Right lobe of liver (tissue), 6 donors: ENCODE results near the gene C2orf49. TPM values are rescaled to one million over a fixed set of nuclear protein-coding genes. Genes with fewer than 3 reads are reported as not detected.

Experiments used
- ATAC-seq, 4 donors: fragments of 200-7000 bp; cut with Tn5 transposase; one replicate each; pipeline ENCODE4 v1.9.1; 2020; ENCODE audit warnings: mild to moderate bottlenecking in 4 of 4, moderate library complexity in 4 of 4
- DNase-seq, 3 donors: peaks; one replicate each; pipeline ENCODE4 v3.0.0-alpha.2; 2020
- H3K27ac ChIP-seq, 3 donors: fragments of 200-600 bp; one replicate each; pipeline ENCODE4 v1.8.0; 2022
- H3K27me3 ChIP-seq, 2 donors: fragments of 200-600 bp; one replicate each; pipeline ENCODE4 v1.8.0; 2022
- H3K36me3 ChIP-seq, 4 donors: fragments of 200-600 bp; sonication (generic) in 1 of 4; one replicate each; pipeline versions ENCODE4 v1.5.1 to v1.8.0; 2017 to 2022; ENCODE audit warnings: control low read depth in 1 of 4
- H3K4me1 ChIP-seq, 4 donors: fragments of 200-600 bp; sonication (generic) in 1 of 4; one replicate each; pipeline versions ENCODE4 v1.5.1 to v1.8.0; 2017 to 2022; ENCODE audit warnings: control low read depth in 1 of 4
- H3K4me3 ChIP-seq, 3 donors: fragments of 200-600 bp; one replicate each; pipeline ENCODE4 v1.8.0; 2022
- H3K9me3 ChIP-seq, 4 donors: fragments of 200-600 bp; sonication (generic) in 1 of 4; one replicate each; pipeline versions ENCODE4 v1.5.1 to v1.8.0; 2017 to 2022; ENCODE audit warnings: control low read depth in 1 of 4
- POLR2A ChIP-seq: fragments of 450-650 bp; IDR thresholded peaks from one replicate; pipeline ENCODE4 v1.6.1; 2017; ENCODE audit warnings: antibody characterized with exemption, mild to moderate bottlenecking
- WGBS: methylation state at CpG from one replicate; pipeline ENCODE4 v1.1.6; 2018; ENCODE audit warnings: low coverage, low lambda C conversion rate; ENCODE audit not compliant: insufficient coverage; ENCODE audit errors: missing lambda C conversion rate; 5-methylcytosine and 5-hydroxymethylcytosine counted together
- intact Hi-C, 2 donors: fragments of 100-400 bp; cut with DNase I; formaldehyde crosslinking; loops; one replicate each; pipeline versions ENCODE4 v1.11.2 to v1.14.1; 2022
- long read RNA-seq: library from polyadenylated mRNA; unstranded; transcript quantifications from one replicate; pipeline ENCODE4 v2.0.0, GENCODE V29; 2019
- total RNA-seq, 6 experiments: library from RNA; depleted of rRNA in 2 of 6; stranded (reverse); fragments of >200 nt in 2 of 6; fragmentation: NEBNext Ultra II Directional in 3 of 6; extraction: Animal tissue kit (Norgen Biotek cat#: 25700) in 3 of 6; gene quantifications; one replicate each; pipeline versions ENCODE4 v1.1.0 to v1.2.4, GENCODE V29; 2016 to 2023
- TF ChIP-seq, protein P1 (sequence below), 4 donors: fragments of 200-600 bp in 3 of 4; fragments of 450-650 bp in 1 of 4; IDR thresholded peaks; one replicate each; pipeline versions ENCODE4 v1.5.1 to v1.8.0; 2016 to 2022; ENCODE audit warnings: antibody characterized with exemption in 4 of 4, mild to moderate bottlenecking in 2 of 4
- donor health status: DM: no; HTN: yes; CAD: no.
- donor health status: DM: no; HTN: no; CAD: no.
- donor health status: DM: no; HTN: no; CAD: no.
- donor health status: DM: no; HTN: yes; CAD: no.
- donor health status: DM: no; HTN: yes; CAD: no.

C2orf49 gene
- total RNA-seq = 1 to 10 TPM; 3.9 to 7.4 (median 6.4) TPM
- long read RNA-seq, partial matches to known transcripts = 0 of 1 reads
- long read RNA-seq, other reads (novel, unspliced or antisense) = 0 of 1 reads

DNA sequence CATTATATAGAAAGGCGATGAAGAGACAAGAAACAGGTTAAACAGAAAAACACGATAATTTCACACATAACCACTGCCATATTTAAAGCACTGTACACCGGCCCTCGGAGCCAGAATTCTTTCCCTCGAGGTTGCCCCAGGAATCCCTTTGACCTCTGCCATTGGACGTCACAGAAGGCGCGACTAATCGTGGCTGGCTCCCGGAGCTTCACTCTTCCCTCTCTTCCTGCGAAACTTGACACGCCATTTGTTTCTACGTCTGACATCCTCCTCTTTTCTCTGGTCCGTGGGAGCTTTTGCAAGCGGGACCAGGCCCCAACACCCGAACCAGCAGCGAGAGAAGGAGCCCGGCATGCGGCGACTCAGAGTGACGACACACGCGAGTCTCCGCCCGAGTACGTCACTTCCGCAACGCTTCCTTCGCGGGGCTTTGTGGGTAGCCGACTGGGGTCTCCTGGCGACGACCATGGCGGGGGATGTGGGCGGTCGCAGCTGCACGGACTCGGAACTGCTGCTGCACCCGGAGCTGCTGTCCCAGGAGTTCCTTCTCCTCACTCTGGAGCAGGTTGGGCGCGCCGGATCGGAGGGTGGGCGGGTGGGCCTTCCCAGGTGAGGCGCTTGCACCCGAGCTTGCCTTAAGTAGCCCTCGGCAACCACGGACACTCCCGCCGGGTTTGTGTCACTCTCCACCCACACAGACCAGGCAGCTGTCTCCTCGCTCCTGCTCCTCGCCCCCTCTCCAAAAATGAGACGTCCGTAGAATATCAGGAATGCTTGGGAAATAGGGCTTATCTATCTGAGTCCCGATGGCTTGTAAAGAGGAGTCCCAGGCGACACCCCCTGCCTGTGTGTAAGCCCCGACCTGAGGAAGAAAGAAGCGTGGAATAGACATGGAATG is at the start of gene C2orf49:
TSS of gene C2orf49 (plus strand) at position 419 of the 898 bp plus-strand sequence. CDS start at position 467, 48 bp downstream.
- under 1% methylated on average over 32 of the region's 58 CpGs for WGBS
- Histone ChIP-seq H3K4me1 (peaks cover 0 to 25% (median 11%) of the 10 kb centered on the region in 4 donors), H3K9me3 (no peaks in the 10 kb centered on the region), H3K4me3 (peak within 1 kb of the TSS; percentile 77 to 85 (median 79)), H3K36me3 (peaks cover 0 to 17% (median 4%) of the 10 kb centered on the region in 4 donors), H3K27ac (peak within 1 kb of the TSS; percentile 93 to 98 (median 97)), H3K27me3 (no peaks in the 10 kb centered on the region)
- intact Hi-C loops = no loop called here
- ATAC-seq (peak; percentile 92 to 97 (median 94)), DNase-seq (peak; percentile 86 to 87 (median 86))
- no peak for TF ChIP-seq POLR2A
- TF ChIP-seq, protein P1, sequence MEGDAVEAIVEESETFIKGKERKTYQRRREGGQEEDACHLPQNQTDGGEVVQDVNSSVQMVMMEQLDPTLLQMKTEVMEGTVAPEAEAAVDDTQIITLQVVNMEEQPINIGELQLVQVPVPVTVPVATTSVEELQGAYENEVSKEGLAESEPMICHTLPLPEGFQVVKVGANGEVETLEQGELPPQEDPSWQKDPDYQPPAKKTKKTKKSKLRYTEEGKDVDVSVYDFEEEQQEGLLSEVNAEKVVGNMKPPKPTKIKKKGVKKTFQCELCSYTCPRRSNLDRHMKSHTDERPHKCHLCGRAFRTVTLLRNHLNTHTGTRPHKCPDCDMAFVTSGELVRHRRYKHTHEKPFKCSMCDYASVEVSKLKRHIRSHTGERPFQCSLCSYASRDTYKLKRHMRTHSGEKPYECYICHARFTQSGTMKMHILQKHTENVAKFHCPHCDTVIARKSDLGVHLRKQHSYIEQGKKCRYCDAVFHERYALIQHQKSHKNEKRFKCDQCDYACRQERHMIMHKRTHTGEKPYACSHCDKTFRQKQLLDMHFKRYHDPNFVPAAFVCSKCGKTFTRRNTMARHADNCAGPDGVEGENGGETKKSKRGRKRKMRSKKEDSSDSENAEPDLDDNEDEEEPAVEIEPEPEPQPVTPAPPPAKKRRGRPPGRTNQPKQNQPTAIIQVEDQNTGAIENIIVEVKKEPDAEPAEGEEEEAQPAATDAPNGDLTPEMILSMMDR (IDR thresholded peaks at IDR 0.05) = no peak

DNA sequence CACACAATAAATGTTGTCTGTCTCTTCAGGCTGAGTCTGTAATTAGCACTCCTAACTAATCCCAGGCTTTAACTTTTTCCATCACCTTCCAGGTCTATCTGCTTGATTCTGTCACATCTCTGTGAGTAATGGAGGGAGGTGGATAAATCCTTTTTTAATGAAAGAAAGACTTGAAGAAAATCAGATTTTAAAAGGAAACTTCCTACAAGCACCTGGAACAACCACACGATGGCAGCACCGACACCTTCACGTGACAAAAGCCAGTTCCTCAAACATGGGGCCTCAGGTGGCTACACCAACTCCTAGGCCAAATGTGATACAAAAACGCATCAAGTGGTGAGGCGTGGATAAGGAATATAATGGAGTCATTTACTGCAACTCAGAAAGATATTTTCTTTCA is 49.6 kb upstream of the C2orf49 start:
- H3K27ac ChIP-seq = no peak overlapping the region
- DNase-seq (no peak), ATAC-seq (peak in 3 of 4 donors; percentile 19 to 47 (median 38))
- WGBS = 58% methylated on average over 5 of the region's 5 CpGs
- TF ChIP-seq, protein P1 (IDR thresholded peaks at IDR 0.05) = peak; percentile 31 to 46 (median 42)
- TF ChIP-seq POLR2A = no peak
- H3K36me3 ChIP-seq = peaks cover 0 to 38% (median 6%) of the 10 kb centered on the region in 4 donors
- H3K9me3 ChIP-seq = no peaks in the 10 kb centered on the region
- H3K4me3 ChIP-seq = no peak overlapping the region
- intact Hi-C loops = no loop called here
- H3K4me1 ChIP-seq = no peaks in the 10 kb centered on the region
- no peaks in the 10 kb centered on the region for H3K27me3 ChIP-seq

DNA sequence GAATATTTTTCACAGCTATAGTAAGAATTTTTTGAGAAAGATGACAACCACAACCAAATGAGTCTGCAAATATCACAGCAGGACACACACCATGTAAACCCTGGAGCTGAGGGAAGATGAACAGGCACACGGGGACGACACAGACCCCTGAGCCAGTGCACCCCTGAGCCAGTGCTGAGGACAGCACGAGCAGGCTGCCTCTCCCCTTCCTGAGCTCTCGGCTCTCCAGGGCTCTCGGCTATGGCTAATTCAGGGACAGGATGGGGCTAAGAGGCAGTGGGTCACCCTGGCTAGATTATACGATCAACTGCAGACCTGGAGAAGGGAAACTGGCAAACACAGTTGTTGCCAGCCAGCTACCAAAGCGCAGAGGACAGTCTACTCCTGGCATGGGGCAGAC is 49.2 kb upstream of the C2orf49 start:
- Histone ChIP-seq H3K4me1 (no peaks in the 10 kb centered on the region), H3K9me3 (no peaks in the 10 kb centered on the region), H3K36me3 (peaks cover 0 to 37% (median 6%) of the 10 kb centered on the region in 4 donors), H3K27me3 (no peaks in the 10 kb centered on the region), H3K4me3 (no peak overlapping the region), H3K27ac (no peak overlapping the region)
- TF ChIP-seq POLR2A = no peak
- TF ChIP-seq, protein P1 (IDR thresholded peaks at IDR 0.05) = no peak
- no peak for ATAC-seq
- intact Hi-C loops = no loop called here
- no peak for DNase-seq
- 100% methylated on average over 1 of the region's 7 CpGs for WGBS

DNA sequence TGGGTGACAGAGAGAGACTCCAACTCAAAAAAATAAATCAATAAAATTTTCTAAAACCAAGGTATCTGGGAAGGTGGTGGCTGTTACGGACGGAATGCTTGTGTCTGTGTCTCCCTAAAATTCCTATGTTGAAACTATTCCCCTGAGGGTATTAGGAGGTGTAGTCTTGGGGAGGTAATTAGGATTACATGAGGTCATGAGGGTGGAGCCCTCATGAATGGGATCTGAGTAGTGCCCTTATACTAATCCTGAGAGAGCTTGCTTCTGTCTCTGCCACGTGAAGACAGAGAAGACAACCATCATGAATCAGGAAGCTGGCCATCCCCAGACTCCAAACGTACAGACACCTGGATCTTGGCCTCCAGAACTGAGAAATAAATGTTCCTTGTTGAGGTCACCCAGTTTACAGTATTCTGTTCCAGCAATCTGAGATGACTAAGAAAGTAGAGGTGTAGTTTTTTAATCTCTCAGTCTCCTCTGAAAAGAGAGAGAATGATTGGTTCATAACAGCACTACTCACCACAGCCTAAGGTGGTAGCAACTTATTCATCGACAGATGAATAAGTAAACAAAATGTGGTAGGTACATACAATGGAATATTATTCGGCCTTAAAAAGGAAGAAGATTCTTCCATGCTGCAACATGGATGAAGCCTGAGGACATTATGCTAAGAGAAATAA is 46.2 kb upstream of the C2orf49 start:
- TF ChIP-seq, protein P1 (IDR thresholded peaks at IDR 0.05) = no peak
- TF ChIP-seq POLR2A = no peak
- intact Hi-C loops = no loop called here
- 92% methylated on average over 6 of the region's 6 CpGs for WGBS

More for the DNA sequence above, 46.2 kb upstream of the C2orf49 start:
- Histone ChIP-seq H3K4me3 (no peak overlapping the region), H3K9me3 (no peaks in the 10 kb centered on the region), H3K27ac (no peak overlapping the region), H3K36me3 (peaks cover 0 to 13% (median 6%) of the 10 kb centered on the region in 4 donors), H3K4me1 (no peaks in the 10 kb centered on the region), H3K27me3 (no peaks in the 10 kb centered on the region)
- no peak for ATAC-seq
- no peak for DNase-seq
